Activated naive CD4-positive, alpha-beta T cell treated with anti-CD3 and anti-CD28 coated beads, Interleukin-2, amount 50 U/mL, for 16 hours (primary cell): Measurements from ENCODE around the gene AIM2.
"Not testable (repeated sequence)": the region's sequence is repeated elsewhere in the genome, so short reads cannot be mapped to it uniquely, and the experiment has no call there.

Source experiments
- DNase-seq: peaks from one replicate; pipeline ENCODE4 v3.0.0-alpha.2; 2020

Gene AIM2

GRCh38 chr1:159077120-159077961 is 775 bp upstream of the AIM2 start:
- DNase-seq, result peak; percentile 77

DNA sequence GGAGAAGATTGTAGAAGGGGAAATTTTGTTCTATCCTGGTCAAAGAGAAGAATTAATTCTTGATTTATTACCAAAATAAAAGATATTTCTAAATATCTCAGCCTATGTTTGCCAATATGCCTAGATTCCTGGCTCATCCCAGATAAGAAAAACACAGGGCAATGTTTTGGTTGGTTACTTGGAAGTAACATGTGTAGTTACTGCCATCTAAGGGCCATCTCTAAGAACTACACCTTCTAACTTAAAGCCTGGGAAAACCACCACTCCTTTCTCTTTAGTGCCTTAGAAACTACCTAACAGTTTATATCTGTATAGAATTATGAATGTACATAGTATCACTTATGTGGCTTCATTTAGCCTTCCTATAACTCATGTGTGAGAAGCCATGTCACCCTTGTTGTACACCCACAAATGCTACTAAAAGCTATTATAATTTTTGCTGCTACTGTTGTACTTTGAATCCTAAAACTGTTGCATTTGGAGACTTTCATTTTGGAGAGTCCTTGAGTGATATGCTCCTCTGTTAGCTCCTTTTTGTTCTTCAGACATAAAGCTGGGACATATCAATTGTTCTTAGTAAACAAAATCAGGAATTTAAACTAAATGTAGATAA is 4.5 kb downstream of the AIM2 start:
- no peak for DNase-seq

DNA sequence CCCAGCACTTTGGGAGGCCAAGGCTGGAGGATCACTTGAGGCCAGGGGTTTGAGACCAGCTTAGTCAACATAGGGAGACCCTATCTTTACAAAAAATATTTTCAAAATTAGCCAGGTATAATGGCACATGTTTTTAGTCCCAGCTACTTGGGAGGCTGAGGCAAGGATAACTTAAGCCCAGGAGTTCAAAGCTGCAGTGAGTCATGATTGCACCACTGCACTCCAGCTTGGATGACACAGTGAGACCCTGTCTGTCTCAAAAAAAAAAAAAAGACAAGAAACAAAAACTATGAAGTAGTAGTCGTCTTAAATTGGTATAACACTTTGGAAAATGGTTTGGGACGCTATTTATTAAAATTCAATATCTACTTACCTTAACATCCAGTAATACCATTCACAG is 7.7 kb downstream of the AIM2 start:
- no peak for DNase-seq

DNA sequence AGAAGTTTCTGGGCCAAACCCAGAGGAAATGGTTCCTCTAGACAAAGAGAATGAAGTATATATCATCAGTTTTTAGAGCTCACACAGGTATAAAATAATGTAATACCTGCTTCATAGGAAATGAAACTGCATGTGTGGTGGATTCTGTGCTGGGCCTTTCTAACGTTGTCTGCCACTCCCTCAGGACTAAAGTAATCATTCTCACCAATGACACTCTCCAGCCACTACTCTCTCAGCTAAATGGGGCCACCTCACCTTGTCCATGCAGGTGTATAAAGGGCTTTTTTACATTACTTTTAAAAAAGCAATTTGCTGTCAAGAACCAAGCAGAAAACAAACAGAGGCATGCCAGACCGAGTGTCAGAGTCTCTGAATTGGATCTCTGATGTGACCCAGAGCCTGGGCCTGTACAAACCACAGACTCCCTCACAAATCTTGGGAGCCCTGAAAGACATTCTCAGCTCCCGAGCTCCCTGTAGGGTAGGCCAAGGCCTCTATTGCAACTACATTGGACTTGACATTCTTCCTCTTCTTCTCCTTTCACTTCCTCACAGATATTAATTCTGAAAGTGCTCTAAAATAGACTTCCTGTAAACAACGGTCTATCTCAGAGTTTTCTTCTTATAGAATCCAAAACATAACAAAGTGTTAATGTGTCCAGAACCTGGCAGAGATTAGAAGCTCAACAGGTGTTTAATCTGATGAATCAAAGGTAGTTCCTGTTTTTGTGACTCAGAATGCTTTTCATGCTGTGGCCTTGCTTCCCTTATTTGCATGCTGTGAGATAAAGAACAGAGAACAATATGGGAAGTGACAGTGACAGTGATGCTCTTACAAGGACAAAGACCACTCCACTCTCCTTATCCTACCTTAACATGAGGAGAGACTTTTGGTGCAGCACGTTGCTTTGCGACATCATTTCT is 8.6 kb downstream of the AIM2 start:
- DNase-seq, result no peak

GRCh38 chr1:159066108-159066507 is 10.5 kb downstream of the AIM2 start:
- no peak for DNase-seq

GRCh38 chr1:159065106-159065505 is 11.5 kb downstream of the AIM2 start:
- no peak for DNase-seq

GRCh38 chr1:159058751-159059150 is 17.8 kb downstream of the AIM2 start:
- DNase-seq, result no peak

GRCh38 chr1:159056069-159056698 is 20.4 kb downstream of the AIM2 start:
- no peak for DNase-seq

- DNase-seq, result no peak
Observed at GRCh38 chr1:159055181-159055641, 21.4 kb downstream of the AIM2 start.

GRCh38 chr1:159054427-159054826 is 22.1 kb downstream of the AIM2 start:
- no peak for DNase-seq

GRCh38 chr1:159051436-159051835 is 25.1 kb downstream of the AIM2 start:
- DNase-seq, result no peak

- DNase-seq, result not testable (repeated sequence)
Observed at GRCh38 chr1:159046486-159046885, 30.1 kb downstream of the AIM2 start.

GRCh38 chr1:159040893-159041724 is 35.5 kb downstream of the AIM2 start:
- DNase-seq, result no peak

GRCh38 chr1:159040206-159040605 is 36.4 kb downstream of the AIM2 start:
- DNase-seq, result no peak

DNA sequence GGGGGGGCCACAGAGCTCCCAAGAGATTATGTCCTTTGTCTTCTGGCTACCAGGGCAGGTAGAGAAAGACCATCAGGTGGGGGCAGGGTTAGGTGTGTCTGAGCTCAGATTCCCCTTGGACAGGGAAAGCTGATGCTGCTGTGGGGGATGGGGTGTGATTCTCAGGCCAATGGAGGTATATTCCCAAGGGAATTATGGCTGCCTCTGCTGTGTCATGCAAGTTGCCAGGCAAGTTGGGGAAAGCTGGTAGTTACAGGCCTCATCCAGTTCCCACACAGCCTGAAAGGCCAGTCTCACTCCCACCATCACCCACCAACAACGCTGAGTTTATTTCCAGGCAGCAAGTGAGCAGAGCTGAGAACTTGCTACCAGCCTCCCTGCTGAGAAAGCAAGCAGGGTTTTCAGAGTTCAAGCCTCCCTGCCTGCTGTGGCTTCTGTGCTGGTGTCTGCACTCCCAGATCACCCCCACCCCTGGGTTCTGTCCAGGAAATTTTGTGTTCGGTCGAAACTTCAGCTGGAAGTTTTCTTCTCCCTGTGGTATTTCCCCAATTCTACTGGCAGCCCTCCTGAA is 45.6 kb downstream of the AIM2 start:
- no peak for DNase-seq

DNA sequence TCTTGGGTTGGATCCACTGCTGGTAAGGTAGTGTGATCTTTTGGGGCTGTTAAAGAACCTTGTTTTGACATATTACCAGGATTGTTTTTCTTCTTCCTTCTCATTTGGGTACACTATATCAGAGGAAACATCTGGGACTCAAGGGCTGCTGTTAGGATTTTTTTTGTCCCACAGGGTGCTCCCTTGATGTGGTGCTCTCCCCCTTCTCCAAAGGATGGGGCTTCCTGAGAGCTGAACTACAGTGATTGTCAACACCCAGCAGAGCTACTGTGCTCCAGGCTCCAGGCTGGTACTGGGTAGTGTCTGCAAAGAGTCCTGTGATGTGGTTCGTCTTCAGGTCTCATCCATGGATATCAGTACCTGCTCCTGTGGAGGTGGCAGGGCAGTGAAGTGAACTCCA is 46.3 kb downstream of the AIM2 start:
- DNase-seq, result no peak

DNA sequence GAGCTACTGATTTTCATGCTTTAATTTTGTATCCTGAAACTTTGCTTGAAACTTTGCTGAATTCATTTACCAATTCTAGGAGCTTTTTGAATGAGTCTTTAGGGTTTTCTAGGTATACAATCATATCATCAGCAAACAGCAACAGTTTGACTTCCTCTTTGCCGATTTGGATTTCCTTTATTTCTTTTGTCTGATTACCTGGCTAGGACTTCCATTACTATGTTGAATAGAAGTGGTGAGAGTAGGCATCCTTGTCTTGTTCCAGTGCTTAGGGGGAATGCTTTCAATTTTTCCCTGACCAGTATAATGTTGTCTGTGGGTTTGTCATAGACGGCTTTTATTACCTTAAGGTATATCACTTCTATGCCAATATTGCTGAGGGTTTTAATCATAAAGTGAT is 49.7 kb downstream of the AIM2 start:
- DNase-seq, result not testable (repeated sequence)

- no peak for DNase-seq
Observed at GRCh38 chr1:159025043-159025442, 51.5 kb downstream of the AIM2 start.

DNA sequence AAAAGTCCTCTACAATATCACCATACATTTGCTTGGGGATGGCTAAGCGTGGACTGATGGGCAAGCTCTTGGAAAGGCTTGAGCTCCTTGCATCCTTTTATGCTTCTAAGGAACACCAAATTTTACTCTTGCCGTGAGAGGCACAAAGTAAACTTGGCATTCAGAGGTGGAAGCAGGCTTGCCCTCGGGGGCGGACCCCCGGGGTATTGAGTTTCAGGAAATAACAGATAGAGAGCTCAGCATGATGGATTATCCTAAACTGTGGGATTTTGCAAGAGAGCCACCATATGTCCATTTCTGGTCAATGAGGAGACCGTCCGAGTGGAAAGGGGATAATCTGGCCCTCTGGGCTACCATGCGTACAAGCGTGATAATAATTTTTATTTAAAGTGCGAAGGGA is 52.8 kb downstream of the AIM2 start:
- DNase-seq, result no peak

- peak; percentile 67 for DNase-seq
Observed at GRCh38 chr1:159015440-159015909, 61.1 kb downstream of the AIM2 start.

GRCh38 chr1:159014851-159015250 is 61.7 kb downstream of the AIM2 start:
- DNase-seq, result no peak
